GM18868 (cell line): Measurements from ENCODE around the gene MAGEB1.
A peak's percentile ranks its signal among the peaks of the same experiment; 100 is the strongest.

ENCODE experiments used
- ATAC-seq: cut with Tn5 transposase; IDR thresholded peaks from one replicate; pipeline ENCODE4 v1.9.1; 2021; ENCODE audit warnings: mild to moderate bottlenecking, moderate library complexity; ENCODE audit not compliant: unreplicated experiment

MAGEB1 gene

GRCh38 chrX:30246769-30247489 is at the start of gene MAGEB1:
Gene MAGEB1 (plus strand): TSS chrX:30247146. CDS start chrX:30250494, 3,348 bp downstream.
- ATAC-seq: no peak

- no peak for ATAC-seq
These were observed 34.8 kb upstream of the MAGEB1 start for GRCh38 chrX:30212172-30212571.

GRCh38 chrX:30215357-30215843 is 31.5 kb upstream of the MAGEB1 start, which contains the start of gene MAGEB2:
Gene MAGEB2 (plus strand): TSS chrX:30215563. CDS start chrX:30218581, 3,018 bp downstream.
- ATAC-seq: no peak

GRCh38 chrX:30217465-30217864 is 29.5 kb upstream of the MAGEB1 start:
- no peak for ATAC-seq

- ATAC-seq: no peak
These were observed 27.6 kb upstream of the MAGEB1 start for GRCh38 chrX:30219372-30219771.

- ATAC-seq: no peak
These were observed 26.3 kb upstream of the MAGEB1 start for GRCh38 chrX:30220661-30221060.

- no peak for ATAC-seq
These were observed 22.4 kb upstream of the MAGEB1 start for GRCh38 chrX:30224536-30224935.

GRCh38 chrX:30228526-30228925 is 18.4 kb upstream of the MAGEB1 start:
- ATAC-seq: no peak

- ATAC-seq: no peak
These were observed 16.6 kb upstream of the MAGEB1 start, which contains the start of gene MAGEB3 for GRCh38 chrX:30230395-30230794. Gene MAGEB3 (plus strand): TSS chrX:30230657. CDS start chrX:30235925, 5,268 bp downstream.

GRCh38 chrX:30241724-30242415 is 5.1 kb upstream of the MAGEB1 start, which contains the start of gene MAGEB4:
Gene MAGEB4 (plus strand): TSS chrX:30242000. CDS start chrX:30242136, 136 bp downstream.
- peak; percentile 77 for ATAC-seq

GRCh38 chrX:30248854-30249253 is 1.9 kb downstream of the MAGEB1 start:
- ATAC-seq: peak; percentile 86

GRCh38 chrX:30253257-30253656 is 6.3 kb downstream of the MAGEB1 start:
- peak; percentile 66 for ATAC-seq

- no peak for ATAC-seq
These were observed 13.0 kb downstream of the MAGEB1 start for GRCh38 chrX:30259927-30260326.

GRCh38 chrX:30261012-30261411 is 14.1 kb downstream of the MAGEB1 start:
- no peak for ATAC-seq

GRCh38 chrX:30262763-30263162 is 15.8 kb downstream of the MAGEB1 start:
- ATAC-seq: no peak

- no peak for ATAC-seq
These were observed 23.7 kb downstream of the MAGEB1 start for GRCh38 chrX:30270639-30271038.

GRCh38 chrX:30275498-30275897 is 28.6 kb downstream of the MAGEB1 start:
- ATAC-seq: no peak

GRCh38 chrX:30278365-30278764 is 31.4 kb downstream of the MAGEB1 start:
- ATAC-seq: no peak

- no peak for ATAC-seq
These were observed 33.5 kb downstream of the MAGEB1 start for GRCh38 chrX:30280428-30280827.

GRCh38 chrX:30282527-30282926 is 35.6 kb downstream of the MAGEB1 start:
- no peak for ATAC-seq

GRCh38 chrX:30283456-30284200 is 36.7 kb downstream of the MAGEB1 start:
- peak; percentile 63 for ATAC-seq
